NCI-H146 treated with DMSO at 0.1 percent for 48 hours (cell line): ENCODE data around the gene KBTBD7.

ENCODE experiments used
- DNase-seq: peaks from one replicate; lab custom pipeline; 2025; ENCODE audit not compliant: unreplicated experiment; lab: John Stamatoyannopoulos, UW

KBTBD7 gene

GRCh38 chr13:41193919-41194824 is at the start of gene KBTBD7:
TSS of gene KBTBD7 (minus strand) at chr13:41194569. CDS start at chr13:41194257, 312 bp downstream.
- peak; percentile 86 for DNase-seq

GRCh38 chr13:41241626-41242025 is 47.3 kb upstream of the KBTBD7 start:
- DNase-seq: no peak

GRCh38 chr13:41236369-41236768 is 42.0 kb upstream of the KBTBD7 start:
- DNase-seq: no peak

- no peak for DNase-seq
Observed at GRCh38 chr13:41232578-41233480, 38.5 kb upstream of the KBTBD7 start.

GRCh38 chr13:41231786-41232185 is 37.4 kb upstream of the KBTBD7 start:
- DNase-seq: no peak

GRCh38 chr13:41231025-41231677 is 36.8 kb upstream of the KBTBD7 start:
- no peak for DNase-seq

GRCh38 chr13:41229356-41229755 is 35.0 kb upstream of the KBTBD7 start:
- DNase-seq: no peak

- DNase-seq: no peak
Observed at GRCh38 chr13:41224113-41225110, 30.0 kb upstream of the KBTBD7 start.

- DNase-seq: no peak
Observed at GRCh38 chr13:41222259-41222852, 28.0 kb upstream of the KBTBD7 start.

- no peak for DNase-seq
Observed at GRCh38 chr13:41220401-41220800, 26.0 kb upstream of the KBTBD7 start.

GRCh38 chr13:41216160-41216559 is 21.8 kb upstream of the KBTBD7 start:
- no peak for DNase-seq

GRCh38 chr13:41213919-41214318 is 19.6 kb upstream of the KBTBD7 start:
- no peak for DNase-seq

GRCh38 chr13:41213316-41213715 is 18.9 kb upstream of the KBTBD7 start:
- peak; percentile 71 for DNase-seq

- no peak for DNase-seq
Observed at GRCh38 chr13:41212881-41213280, 18.5 kb upstream of the KBTBD7 start.

- no peak for DNase-seq
Observed at GRCh38 chr13:41211062-41211461, 16.7 kb upstream of the KBTBD7 start.

- no peak for DNase-seq
Observed at GRCh38 chr13:41206467-41206866, 12.1 kb upstream of the KBTBD7 start.

- no peak for DNase-seq
Observed at GRCh38 chr13:41203810-41204209, 9.4 kb upstream of the KBTBD7 start.

GRCh38 chr13:41200126-41200525 is 5.8 kb upstream of the KBTBD7 start:
- DNase-seq: no peak

- DNase-seq: no peak
Observed at GRCh38 chr13:41199526-41199925, 5.2 kb upstream of the KBTBD7 start.

GRCh38 chr13:41199079-41199478 is 4.7 kb upstream of the KBTBD7 start:
- no peak for DNase-seq
